HEK293T (cell line): Measurements from ENCODE around the gene C6orf89.

Source experiments
- CTCF ChIA-PET: fragments of 350-600 bp; formaldehyde crosslinking; extraction: SDS; loops from one replicate; lab custom pipeline; 2021; ENCODE audit warnings: antibody characterized with exemption, inconsistent platforms; lab: Yijun Ruan, JAX
- POLR2A ChIA-PET: fragments of 350-600 bp; formaldehyde crosslinking; extraction: SDS; loops from one replicate; lab custom pipeline; 2020; ENCODE audit warnings: antibody characterized with exemption, inconsistent platforms; lab: Yijun Ruan, JAX
- DNase-seq: peaks from one replicate; pipeline ENCODE4 v3.0.0; 2012; ENCODE audit warnings: mixed read lengths; ENCODE audit errors: extremely low spot score
- ARNT ChIP-seq: fragments of 450-650 bp; IDR thresholded peaks from 2 replicates; pipeline ENCODE4 v1.6.1; 2017; ENCODE audit warnings: mild to moderate bottlenecking
- BHLHE40 ChIP-seq: fragments of 450-650 bp; IDR thresholded peaks from 2 replicates; pipeline ENCODE4 v1.6.1; 2016; ENCODE audit warnings: mild to moderate bottlenecking, moderate library complexity, borderline replicate concordance
- CTBP1 ChIP-seq: fragments of 450-650 bp; IDR thresholded peaks from 2 replicates; pipeline ENCODE4 v1.6.1; 2016; ENCODE audit warnings: borderline replicate concordance
- ELF4 ChIP-seq: fragments of 450-650 bp; IDR thresholded peaks from 2 replicates; pipeline ENCODE4 v1.6.1; 2017; ENCODE audit warnings: antibody characterized with exemption
- FOXA1 ChIP-seq: fragments of 450-650 bp; IDR thresholded peaks from 2 replicates; pipeline ENCODE4 v1.6.1; 2016; ENCODE audit warnings: mild to moderate bottlenecking
- FOXK2 ChIP-seq: fragments of 450-650 bp; IDR thresholded peaks from 2 replicates; pipeline ENCODE4 v1.6.1; 2016; ENCODE audit warnings: mild to moderate bottlenecking
- FOXM1 ChIP-seq: fragments of 450-650 bp; IDR thresholded peaks from 2 replicates; pipeline ENCODE4 v1.6.1; 2017; ENCODE audit warnings: mild to moderate bottlenecking, borderline replicate concordance
- HDGF ChIP-seq: fragments of 450-650 bp; IDR thresholded peaks from 2 replicates; pipeline ENCODE4 v1.6.1; 2017; ENCODE audit warnings: antibody characterized with exemption, borderline replicate concordance
- L3MBTL2 ChIP-seq: fragments of 450-650 bp; conservative IDR thresholded peaks from 2 replicates; pipeline ENCODE4 v1.6.1; 2016; ENCODE audit warnings: mild to moderate bottlenecking
- LEF1 ChIP-seq: fragments of 450-650 bp; IDR thresholded peaks from 2 replicates; pipeline ENCODE4 v1.6.1; 2017; ENCODE audit warnings: mild to moderate bottlenecking, borderline replicate concordance
- NFRKB ChIP-seq: fragments of 450-650 bp; IDR thresholded peaks from 2 replicates; pipeline ENCODE4 v1.6.1; 2016; ENCODE audit warnings: mild to moderate bottlenecking, moderate library complexity
- SP1 ChIP-seq: fragments of 450-650 bp; IDR thresholded peaks from 2 replicates; pipeline ENCODE4 v1.6.1; 2017
- SUZ12 ChIP-seq: fragments of 450-650 bp; IDR thresholded peaks from 2 replicates; pipeline ENCODE4 v1.6.1; 2016; ENCODE audit warnings: mild to moderate bottlenecking
- TARDBP ChIP-seq: fragments of 450-650 bp; IDR thresholded peaks from 2 replicates; pipeline ENCODE4 v1.6.1; 2016
- ZNF384 ChIP-seq: fragments of 450-650 bp; IDR thresholded peaks from 2 replicates; pipeline ENCODE4 v1.6.1; 2016
- TF ChIP-seq, protein P1 (sequence below): fragments of 450-650 bp; IDR thresholded peaks from 2 replicates; pipeline ENCODE4 v1.6.1; 2016

C6orf89 gene

DNA sequence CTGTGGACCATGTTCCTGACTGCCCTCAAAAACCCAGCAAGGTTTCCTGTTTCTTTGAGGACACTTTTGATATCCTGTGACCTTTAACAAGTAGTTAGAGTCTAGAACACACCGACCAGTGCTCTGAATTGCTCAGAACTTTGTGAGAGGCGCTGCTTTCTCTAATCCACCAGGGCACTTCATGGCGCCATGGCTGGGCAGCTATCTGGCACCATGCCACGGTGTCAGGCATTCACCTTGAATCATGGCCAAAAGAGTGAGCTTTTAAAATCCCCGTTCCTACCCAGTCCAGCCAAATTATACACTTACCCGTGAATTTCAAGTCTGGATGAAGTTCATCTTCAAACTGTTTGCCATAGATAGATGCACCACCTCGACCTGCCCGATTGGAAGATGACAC, 29.5 kb upstream of the C6orf89 start:
- CTCF ChIA-PET, result no interaction called here
- DNase-seq, result no peak

DNA sequence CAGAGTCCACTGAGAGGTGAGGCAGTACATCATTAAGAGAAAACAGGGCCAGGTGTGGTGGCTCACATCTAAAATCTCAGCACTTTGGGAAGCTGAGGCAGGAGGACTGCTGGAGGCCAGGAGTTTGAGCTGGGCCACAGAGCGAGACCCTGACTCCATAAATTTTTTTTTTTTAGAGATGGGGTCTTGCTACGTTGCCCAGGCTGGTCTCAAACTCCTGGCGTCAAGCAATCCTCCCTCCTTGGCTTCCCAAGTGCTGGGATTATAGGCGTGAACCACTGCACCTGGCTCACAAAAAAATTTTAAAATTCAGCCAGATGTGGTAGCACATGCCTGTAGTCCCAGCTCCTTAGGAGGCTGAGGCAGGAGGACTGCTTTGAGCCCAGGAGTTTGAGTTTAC, 28.4 kb upstream of the C6orf89 start:
- DNase-seq, result no peak
- no peak for TF ChIP-seq ELF4
- TF ChIP-seq SUZ12, result no peak
- TF ChIP-seq FOXK2, result no peak
- TF ChIP-seq, protein P1, sequence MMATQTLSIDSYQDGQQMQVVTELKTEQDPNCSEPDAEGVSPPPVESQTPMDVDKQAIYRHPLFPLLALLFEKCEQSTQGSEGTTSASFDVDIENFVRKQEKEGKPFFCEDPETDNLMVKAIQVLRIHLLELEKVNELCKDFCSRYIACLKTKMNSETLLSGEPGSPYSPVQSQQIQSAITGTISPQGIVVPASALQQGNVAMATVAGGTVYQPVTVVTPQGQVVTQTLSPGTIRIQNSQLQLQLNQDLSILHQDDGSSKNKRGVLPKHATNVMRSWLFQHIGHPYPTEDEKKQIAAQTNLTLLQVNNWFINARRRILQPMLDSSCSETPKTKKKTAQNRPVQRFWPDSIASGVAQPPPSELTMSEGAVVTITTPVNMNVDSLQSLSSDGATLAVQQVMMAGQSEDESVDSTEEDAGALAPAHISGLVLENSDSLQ, result no peak
- TF ChIP-seq ARNT, result no peak
- no peak for TF ChIP-seq FOXA1
- TF ChIP-seq L3MBTL2, result no peak
- no peak for TF ChIP-seq CTBP1
- TF ChIP-seq BHLHE40, result no peak
- TF ChIP-seq FOXM1, result no peak
- TF ChIP-seq SP1, result no peak
- no peak for TF ChIP-seq TARDBP
- TF ChIP-seq HDGF, result no peak
- no peak for TF ChIP-seq LEF1
- TF ChIP-seq ZNF384, result no peak
- no peak for TF ChIP-seq NFRKB
- CTCF ChIA-PET, result no interaction called here
- POLR2A ChIA-PET, result interaction anchor here (0.8 to 1.2 kb wide), 2 partner anchors 10 to 17 kb away, joined by 3 to 7 read pairs; partner anchors contain the start of gene PPIL1

More for the DNA sequence above, 29.5 kb upstream of the C6orf89 start:
- POLR2A ChIA-PET, result no interaction called here
- TF ChIP-seq SUZ12, result no peak
- no peak for TF ChIP-seq FOXA1
- TF ChIP-seq FOXK2, result no peak
- TF ChIP-seq ARNT, result no peak
- no peak for TF ChIP-seq TARDBP
- TF ChIP-seq LEF1, result no peak
- TF ChIP-seq CTBP1, result no peak
- no peak for TF ChIP-seq ZNF384
- no peak for TF ChIP-seq NFRKB
- TF ChIP-seq, protein P1, result no peak
- TF ChIP-seq BHLHE40, result no peak
- no peak for TF ChIP-seq ELF4

DNA sequence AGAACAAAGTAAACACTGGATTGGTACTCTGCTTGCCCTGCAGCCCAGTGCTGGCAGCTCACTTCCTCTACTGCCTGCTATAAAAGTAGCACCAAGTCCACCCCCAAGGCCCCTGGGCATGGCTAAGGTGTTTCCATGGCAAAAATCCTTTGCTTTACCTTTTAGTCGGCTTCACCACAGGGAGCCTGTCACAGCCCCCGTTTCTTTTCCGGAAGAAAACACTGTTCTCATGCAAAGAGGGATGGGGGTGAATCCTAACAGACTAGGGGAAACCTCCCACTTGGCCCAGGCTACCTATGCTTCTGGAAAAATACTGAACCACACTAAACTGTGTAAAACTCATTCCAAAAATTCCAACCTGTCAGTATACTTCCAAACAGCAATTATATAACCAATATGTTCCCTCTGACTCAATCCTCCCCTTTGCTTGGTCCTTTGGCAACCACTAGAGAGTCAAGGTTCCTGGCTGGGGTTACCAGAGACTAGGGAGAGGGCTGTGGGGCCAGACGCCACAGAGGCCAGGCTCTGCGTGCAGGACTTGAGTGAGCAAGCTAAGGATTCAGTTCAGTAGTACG, 27.3 kb upstream of the C6orf89 start:
- TF ChIP-seq ARNT (no peak), FOXK2 (no peak), FOXA1 (no peak), TARDBP (no peak), LEF1 (no peak), SUZ12 (no peak), ELF4 (no peak), HDGF (no peak)
- DNase-seq, result no peak
- POLR2A ChIA-PET, result interaction anchor here (0.6 kb wide), 1 partner anchor 17 kb away, joined by 3 read pairs; no protein-coding TSS in a partner anchor
- CTCF ChIA-PET, result no interaction called here

DNA sequence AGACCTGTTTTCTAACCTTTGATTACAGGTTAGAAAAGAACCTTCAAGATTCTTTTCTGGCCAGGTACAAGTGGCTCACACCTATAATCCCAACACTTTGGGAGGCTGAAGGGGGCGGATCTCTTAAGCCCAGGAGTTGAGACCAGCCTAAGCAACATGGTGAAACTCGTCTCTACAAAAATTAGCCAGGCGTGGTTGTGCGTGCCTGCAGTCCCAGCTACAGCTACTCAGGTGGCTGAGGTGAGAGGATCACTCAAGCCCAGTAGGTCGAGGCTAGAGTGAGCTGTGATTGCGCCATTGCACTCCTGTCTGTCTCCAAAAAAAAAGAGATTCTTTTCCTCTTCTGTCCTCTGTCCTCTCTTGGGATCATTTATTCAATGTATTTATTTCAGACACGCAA, 25.6 kb upstream of the C6orf89 start:
- ChIA-PET CTCF (interaction anchor here (0.6 to 1.8 kb wide), 5 partner anchors 8 to 355 kb away, joined by 3 to 5 read pairs (median 4); no protein-coding TSS in a partner anchor), POLR2A (interaction anchor here (1.6 kb wide), 1 partner anchor 14 kb away, joined by 8 read pairs; the partner anchor contains the start of gene PPIL1)
- no peak for DNase-seq
- TF ChIP-seq ELF4, result no peak
- no peak for TF ChIP-seq L3MBTL2
- no peak for TF ChIP-seq CTBP1
- TF ChIP-seq LEF1, result no peak
- no peak for TF ChIP-seq FOXK2
- TF ChIP-seq, protein P1, result no peak
- TF ChIP-seq HDGF, result no peak
- TF ChIP-seq ZNF384, result no peak
- no peak for TF ChIP-seq BHLHE40
- TF ChIP-seq NFRKB, result no peak
- no peak for TF ChIP-seq SUZ12
- TF ChIP-seq FOXM1, result no peak
- TF ChIP-seq FOXA1, result no peak
- no peak for TF ChIP-seq TARDBP
- no peak for TF ChIP-seq SP1
- TF ChIP-seq ARNT, result no peak

DNA sequence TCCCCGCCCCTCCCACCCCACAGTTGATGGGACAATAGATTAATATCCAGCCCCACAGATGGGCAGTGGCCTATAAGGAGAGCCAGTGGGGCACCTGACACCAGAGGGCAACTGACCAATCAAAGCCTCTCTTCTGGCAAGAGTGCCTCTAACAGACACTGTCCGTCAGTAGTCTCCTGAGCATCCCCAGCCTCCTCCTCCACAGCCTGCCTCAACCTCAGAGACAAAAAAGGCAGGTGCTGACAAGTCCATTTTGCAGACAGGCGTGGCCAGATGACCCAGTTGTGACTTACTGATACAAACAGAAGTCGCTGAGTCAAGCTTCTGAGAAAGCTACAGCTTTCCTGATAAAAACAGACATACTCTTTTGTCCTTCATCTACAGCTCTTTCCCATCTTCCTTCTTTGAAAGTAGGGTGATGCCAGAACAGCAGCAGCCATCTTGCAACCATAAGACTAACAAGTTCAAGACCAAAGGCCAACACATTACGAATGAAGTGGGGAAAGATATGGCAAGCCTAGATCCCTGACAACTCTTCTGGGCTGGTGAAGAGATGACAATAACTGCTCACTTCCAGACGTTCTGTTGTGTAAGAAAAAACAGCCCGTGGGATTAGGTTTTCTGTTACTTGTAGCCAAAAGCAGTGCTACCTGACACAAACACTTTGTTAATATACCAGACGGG, 23.4 kb upstream of the C6orf89 start:
- ChIA-PET POLR2A (no interaction called here), CTCF (no interaction called here)
- no peak for TF ChIP-seq ZNF384
- TF ChIP-seq, protein P1, result no peak
- DNase-seq, result no peak
